ENCODE results near the gene GNG11.

The GNG11 gene

DNA sequence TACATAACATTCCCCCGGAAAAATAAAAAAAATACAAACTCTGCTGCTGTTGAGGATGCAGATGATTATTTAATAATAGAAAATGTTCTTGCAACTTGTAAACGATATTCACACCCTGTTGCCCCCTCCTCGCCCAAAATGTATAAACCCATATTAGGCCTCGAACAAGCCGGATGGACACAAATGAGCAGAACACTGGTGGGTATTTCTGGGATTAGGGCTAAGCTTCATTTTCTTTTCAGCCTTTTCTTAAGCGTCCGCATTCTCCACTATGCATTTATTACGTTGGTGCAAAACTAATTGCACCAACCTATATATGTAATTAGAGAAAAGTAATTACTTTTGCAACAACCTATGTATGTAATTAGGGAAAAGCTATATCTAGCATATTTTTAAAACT is 349 bp upstream of the GNG11 start:
- no peak overlapping the region for H3K4me3 ChIP-seq (ENCODE audit: low read depth, low read length)
- no peak for DNase-seq (ENCODE audit: low read depth)
- no peak for TF ChIP-seq CTCF (IDR thresholded peaks at IDR 0.05; ENCODE audit: control insufficient read depth, extremely low read depth, insufficient read depth)

- peak; percentile 8 for DNase-seq (ENCODE audit: low read depth)
- H3K4me3 ChIP-seq (ENCODE audit: low read depth, low read length) = no peak overlapping the region
- TF ChIP-seq CTCF (IDR thresholded peaks at IDR 0.05; ENCODE audit: control insufficient read depth, extremely low read depth, insufficient read depth) = no peak
These were observed 1.8 kb downstream of the GNG11 start for GRCh38 chr7:93923296-93923695.

DNA sequence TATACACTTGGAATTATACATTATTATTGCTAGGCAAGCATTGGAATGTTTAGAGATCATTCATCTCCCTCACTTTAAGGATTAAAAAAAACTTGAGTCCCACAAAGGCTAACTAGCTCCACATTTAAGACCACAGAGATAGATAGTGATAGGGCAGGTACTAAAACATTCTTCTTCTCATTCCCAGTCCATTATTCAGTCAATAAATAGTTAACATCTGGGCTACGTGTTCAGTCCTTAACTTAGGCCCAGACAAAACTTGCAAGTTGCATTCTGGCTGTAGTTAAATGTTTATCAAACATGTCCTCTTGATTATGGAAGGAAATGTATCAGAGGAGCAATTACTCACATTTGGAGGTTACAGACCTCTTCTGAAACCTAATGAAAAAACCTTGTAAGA is 2.4 kb downstream of the GNG11 start:
- H3K4me3 ChIP-seq (ENCODE audit: low read depth, low read length) = no peak overlapping the region
- DNase-seq (ENCODE audit: low read depth) = no peak
- TF ChIP-seq CTCF (IDR thresholded peaks at IDR 0.05; ENCODE audit: control insufficient read depth, extremely low read depth, insufficient read depth) = no peak

- DNase-seq (ENCODE audit: low read depth) = no peak
- no peak overlapping the region for H3K4me3 ChIP-seq (ENCODE audit: low read depth, low read length)
- no peak for TF ChIP-seq CTCF (IDR thresholded peaks at IDR 0.05; ENCODE audit: control insufficient read depth, extremely low read depth, insufficient read depth)
These were observed 5.3 kb downstream of the GNG11 start for GRCh38 chr7:93926800-93927199.

DNA sequence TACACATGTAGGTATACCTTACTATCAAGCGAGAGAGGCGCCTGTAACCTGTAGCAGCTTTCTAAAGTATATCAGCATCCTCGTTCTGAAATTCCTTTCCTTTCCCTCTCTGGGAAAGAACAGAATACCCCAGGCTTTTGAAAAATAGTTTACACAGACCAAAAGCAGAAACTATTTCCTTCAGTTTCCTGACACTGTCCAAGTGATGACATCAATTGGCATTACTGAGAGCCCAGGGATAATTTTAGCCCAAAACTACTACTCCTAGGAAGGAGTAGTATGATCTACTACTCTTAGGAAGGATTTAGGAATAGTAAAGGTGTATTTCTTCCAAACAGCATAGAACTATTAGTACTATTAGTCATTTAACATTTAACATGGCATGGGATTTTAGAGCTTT is 6.0 kb downstream of the GNG11 start:
- no peak for TF ChIP-seq CTCF (IDR thresholded peaks at IDR 0.05; ENCODE audit: control insufficient read depth, extremely low read depth, insufficient read depth)
- H3K4me3 ChIP-seq (ENCODE audit: low read depth, low read length) = no peak overlapping the region
- DNase-seq (ENCODE audit: low read depth) = no peak

GRCh38 chr7:93931655-93932054 is 10.1 kb downstream of the GNG11 start:
- DNase-seq (ENCODE audit: low read depth) = no peak
- TF ChIP-seq CTCF (IDR thresholded peaks at IDR 0.05; ENCODE audit: control insufficient read depth, extremely low read depth, insufficient read depth) = no peak

GRCh38 chr7:93933156-93933555 is 11.6 kb downstream of the GNG11 start:
- no peak for TF ChIP-seq CTCF (IDR thresholded peaks at IDR 0.05; ENCODE audit: control insufficient read depth, extremely low read depth, insufficient read depth)
- H3K4me3 ChIP-seq (ENCODE audit: low read depth, low read length) = no peak overlapping the region
- no peak for DNase-seq (ENCODE audit: low read depth)

More at GRCh38 chr7:93931655-93932054, 10.1 kb downstream of the GNG11 start:
- H3K4me3 ChIP-seq (ENCODE audit: low read depth, low read length) = no peak overlapping the region
